NCI-H1694 (cell line): Measurements from ENCODE around the gene HOXA1.

ENCODE experiments used
- DNase-seq: peaks from one replicate; lab custom pipeline; 2025; lab: John Stamatoyannopoulos, UW

The HOXA1 gene

DNA sequence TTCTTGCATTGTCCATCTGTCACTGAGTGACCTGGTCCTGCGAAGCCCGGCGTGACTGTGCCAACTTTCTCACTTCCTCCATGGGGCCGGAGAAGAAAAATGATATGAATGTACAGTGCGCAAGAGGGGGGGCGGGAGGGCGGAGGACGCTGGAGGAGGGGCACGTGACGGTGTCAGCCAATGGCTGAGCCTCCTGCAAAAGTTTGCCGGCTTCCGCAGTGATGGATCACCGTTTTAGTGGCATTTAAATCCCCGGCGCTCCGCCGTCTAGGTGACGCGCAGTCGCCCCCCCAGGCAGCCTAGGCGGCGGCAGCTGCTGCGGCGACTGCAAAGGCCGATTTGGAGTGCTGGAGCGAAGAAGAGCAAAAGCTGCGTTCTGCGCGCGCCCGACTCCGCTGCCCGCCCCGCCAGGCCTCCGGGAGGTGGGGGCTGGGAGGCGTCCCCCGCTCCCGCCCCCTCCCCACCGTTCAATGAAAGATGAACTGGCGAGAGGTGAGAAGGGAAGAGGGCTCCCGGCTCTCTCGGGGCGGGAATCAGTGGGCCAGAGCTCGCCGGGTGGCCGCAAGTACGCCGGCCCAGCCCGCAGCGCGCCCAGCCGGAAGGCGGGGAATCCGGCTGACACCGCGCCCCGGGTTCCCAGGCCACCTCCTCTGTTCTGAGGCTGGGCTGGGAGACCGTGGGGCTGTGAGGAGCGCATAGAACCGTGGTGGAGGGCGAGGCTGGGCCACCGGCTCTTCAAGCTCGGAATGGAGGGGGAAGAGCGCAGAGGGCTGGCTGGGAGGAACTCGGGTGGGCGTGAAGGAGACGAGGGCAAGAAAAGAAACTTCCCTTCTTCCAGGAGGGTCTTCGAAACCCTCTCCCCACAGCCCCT lies at the start of gene HOXA1:
Gene HOXA1, minus strand, starts transcription at position 104 of the 871 bp plus-strand sequence. Its CDS starts 88 bp downstream, at position 16.
- peak; percentile 58 for DNase-seq

DNA sequence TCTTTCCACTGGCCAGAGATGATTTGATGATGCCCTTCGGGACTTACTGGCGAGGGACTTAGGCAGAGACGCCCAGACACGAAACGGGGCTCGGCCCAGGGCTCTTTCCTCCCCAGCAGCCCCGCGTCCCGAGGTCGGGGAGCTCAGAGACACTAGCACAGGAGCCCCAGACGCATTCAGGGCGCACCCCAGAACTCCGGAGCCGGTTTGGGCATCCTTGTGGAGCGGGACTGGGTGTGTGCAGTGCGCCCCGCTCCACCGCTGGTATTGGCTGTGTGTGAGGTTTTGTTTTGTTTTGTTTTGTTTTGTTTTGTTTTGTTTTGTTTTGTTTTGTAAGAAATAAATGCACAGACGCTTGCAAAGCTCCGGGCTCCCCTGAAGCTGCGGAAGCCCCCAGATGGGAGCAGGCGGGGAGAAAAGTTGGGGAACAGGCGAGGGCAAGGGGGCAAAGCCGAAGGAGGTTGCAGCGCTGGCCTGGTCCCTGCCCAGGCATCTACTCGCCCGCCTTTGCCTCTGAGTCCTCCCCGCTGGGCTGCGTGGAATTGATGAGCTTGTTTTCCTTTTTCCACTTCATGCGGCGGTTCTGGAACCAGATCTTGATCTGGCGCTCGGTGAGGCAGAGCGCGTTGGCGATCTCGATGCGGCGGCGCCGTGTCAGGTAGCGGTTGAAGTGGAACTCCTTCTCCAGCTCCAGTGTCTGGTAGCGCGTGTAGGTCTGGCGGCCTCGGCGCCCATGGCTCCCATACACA lies 49.5 kb upstream of the HOXA1 start:
- no peak for DNase-seq

- DNase-seq, result no peak
These were observed 49.0 kb upstream of the HOXA1 start for GRCh38 chr7:27144781-27145164.

- DNase-seq, result no peak
These were observed 48.4 kb upstream of the HOXA1 start for GRCh38 chr7:27143950-27144780.

GRCh38 chr7:27143023-27143949 lies 47.5 kb upstream of the HOXA1 start, which contains the start of gene HOXA5:
Gene HOXA5 (minus strand): TSS chr7:27143681. CDS start chr7:27143607, 74 bp downstream.
- no peak for DNase-seq

DNA sequence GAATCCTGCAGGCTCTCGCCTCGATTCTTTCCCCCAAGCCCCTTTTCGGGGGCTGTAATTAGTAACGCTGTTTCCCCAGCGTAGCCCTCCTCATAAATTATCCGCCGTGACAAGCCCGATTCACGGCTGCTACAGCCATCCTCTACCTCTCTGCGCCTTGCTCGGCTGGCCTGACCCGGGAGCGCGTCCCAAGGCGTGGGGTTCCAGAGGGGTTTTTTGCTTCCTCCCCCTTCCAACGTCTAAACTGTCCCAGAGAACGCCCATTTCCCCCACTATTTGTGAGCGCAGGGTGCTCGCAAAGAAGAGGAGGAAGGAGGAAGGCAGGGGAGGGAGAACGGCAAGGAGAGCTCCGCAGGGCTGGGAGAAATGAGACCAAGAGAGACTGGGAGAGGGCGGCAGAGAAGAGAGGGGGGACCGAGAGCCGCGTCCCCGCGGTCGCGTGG lies 46.8 kb upstream of the HOXA1 start:
- no peak for DNase-seq

- no peak for DNase-seq
These were observed 46.3 kb upstream of the HOXA1 start for GRCh38 chr7:27141923-27142579.

DNA sequence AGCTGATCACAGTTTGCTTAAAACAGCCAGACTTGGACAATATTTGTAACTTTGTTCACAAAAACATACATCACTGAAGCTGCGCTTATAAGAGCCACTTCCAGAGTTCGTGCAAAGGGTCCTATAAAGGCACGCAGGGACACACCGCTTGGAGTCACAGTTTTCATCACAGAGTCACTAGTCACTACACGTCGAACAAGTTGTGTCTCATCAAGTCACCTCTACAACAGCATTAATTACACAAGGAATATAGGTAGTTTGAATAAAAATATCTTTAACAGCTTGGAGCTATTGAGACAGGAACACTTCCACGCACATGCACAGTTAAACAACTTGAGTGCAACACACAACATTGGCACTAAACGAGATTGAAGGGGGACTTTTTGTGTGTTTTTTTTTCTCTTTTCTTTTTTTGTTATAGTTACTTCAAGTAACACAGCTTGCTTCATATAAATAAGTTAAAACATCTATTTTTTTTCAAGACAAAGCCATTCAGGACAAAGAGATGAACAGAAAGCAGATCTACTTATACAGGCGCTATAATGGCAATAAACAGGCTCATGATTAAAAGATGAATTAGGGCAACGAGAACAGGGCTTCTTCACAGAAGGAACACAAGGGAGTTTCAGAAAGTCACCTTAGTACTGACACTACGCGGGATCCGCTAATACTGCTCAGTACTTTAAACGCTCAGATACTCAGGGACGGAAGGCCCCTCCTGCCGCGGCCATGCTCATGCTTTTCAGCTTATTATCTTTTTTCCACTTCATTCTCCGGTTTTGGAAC lies 45.5 kb upstream of the HOXA1 start:
- DNase-seq, result no peak

- DNase-seq, result no peak
These were observed 44.5 kb upstream of the HOXA1 start for GRCh38 chr7:27140126-27140857.

- no peak for DNase-seq
These were observed 43.7 kb upstream of the HOXA1 start for GRCh38 chr7:27139334-27140125.

- no peak for DNase-seq
These were observed 43.2 kb upstream of the HOXA1 start for GRCh38 chr7:27138985-27139333.

- DNase-seq, result no peak
These were observed 42.7 kb upstream of the HOXA1 start for GRCh38 chr7:27138472-27138871.

GRCh38 chr7:27137640-27138315 lies 42.0 kb upstream of the HOXA1 start:
- no peak for DNase-seq

GRCh38 chr7:27134392-27134791 lies 38.6 kb upstream of the HOXA1 start:
- no peak for DNase-seq

DNA sequence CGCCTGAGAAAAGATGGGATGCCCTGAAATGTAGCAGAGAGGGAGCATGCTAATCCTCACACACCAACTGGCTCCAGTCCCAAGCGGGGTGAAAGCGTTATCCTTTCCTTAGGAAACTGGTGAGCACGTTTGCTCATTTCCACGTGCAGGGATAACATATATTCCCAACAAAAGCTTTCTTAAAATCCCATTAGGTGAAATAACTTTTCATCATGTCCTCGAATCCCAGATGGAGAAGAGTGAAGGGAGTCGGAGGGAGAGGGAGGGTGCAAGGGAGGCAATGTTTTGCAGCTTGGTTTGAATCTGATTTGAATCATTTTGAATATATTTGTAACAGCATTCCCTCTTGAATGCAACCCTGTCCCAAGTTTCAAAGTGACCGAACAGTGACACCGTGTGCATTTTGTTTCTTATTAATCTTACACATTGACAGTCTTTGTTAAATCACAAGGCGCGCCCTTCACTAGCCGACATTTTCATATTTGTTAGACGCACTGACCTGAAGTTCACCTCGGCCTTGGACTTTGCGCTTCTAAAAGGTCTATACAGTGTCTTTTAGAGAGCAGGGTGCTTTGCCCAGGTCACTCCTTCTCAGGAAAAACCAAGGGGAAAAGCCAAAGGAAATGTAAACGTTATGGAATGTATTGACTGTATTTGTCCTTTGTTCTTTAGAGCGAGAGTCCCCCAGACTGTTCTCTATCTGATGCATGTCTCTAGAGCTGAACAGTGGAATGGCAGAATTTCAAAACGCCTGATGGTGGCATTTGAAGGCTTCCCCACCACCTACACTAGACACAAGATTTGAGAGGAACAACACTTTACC lies 37.8 kb upstream of the HOXA1 start:
- no peak for DNase-seq

DNA sequence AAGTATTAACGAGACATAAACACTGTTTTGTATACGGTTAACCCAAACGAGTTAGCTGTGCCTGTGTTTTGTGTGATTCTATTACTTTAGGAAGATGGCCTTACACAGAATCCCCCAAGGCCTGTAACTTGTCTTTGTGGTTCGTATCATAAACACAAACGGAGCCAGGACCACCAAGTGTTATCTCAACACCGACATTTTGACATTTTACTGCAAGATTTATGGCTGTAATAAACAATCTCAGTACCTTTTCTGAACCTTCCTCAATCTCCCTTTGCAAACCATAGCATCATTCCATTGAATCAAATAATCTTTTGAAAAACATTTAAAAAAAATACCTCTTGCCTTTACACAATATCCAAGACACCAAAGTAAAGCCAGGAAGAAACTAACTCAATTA lies 37.2 kb upstream of the HOXA1 start:
- DNase-seq, result no peak

- no peak for DNase-seq
These were observed 36.4 kb upstream of the HOXA1 start for GRCh38 chr7:27132214-27132613.
